Measurements from ENCODE around the gene HRNR. TPM values are rescaled to one million over a fixed set of nuclear protein-coding genes. Genes with fewer than 3 reads are reported as not detected.

HRNR gene
- polyA plus RNA-seq, 4 donors = 0.11 to 1.7 (median 0.52) TPM

Other genes starting within 250 kb of the HRNR start
- gene S100A10, start 230.3 kb downstream of the HRNR start, polyA plus RNA-seq (ENCODE audit: insufficient read length in 4 of 4) = 100 to 1,000 TPM; 194 to 269 (median 233) TPM
- gene S100A11, start 187.2 kb downstream of the HRNR start, polyA plus RNA-seq (ENCODE audit: insufficient read length in 4 of 4) = 100 to 1,000 TPM; 215 to 317 (median 278) TPM
- gene TCHHL1, start 135.1 kb downstream of the HRNR start, polyA plus RNA-seq (ENCODE audit: insufficient read length in 4 of 4) = not detected
- under 1 TPM; 0.05 to 0.08 (median 0.06) TPM for gene TCHH, start 108.7 kb downstream of the HRNR start, polyA plus RNA-seq (ENCODE audit: insufficient read length in 4 of 4)
- gene RPTN, start 65.0 kb downstream of the HRNR start, polyA plus RNA-seq (ENCODE audit: insufficient read length in 4 of 4) = not detected
- 1 to 10 TPM; 2.1 to 3.2 (median 2.9) TPM for gene FLG, start 101.0 kb upstream of the HRNR start, polyA plus RNA-seq (ENCODE audit: insufficient read length in 4 of 4)
- under 1 TPM; 0.04 to 0.35 (median 0.15) TPM for gene FLG2, start 135.8 kb upstream of the HRNR start, polyA plus RNA-seq (ENCODE audit: insufficient read length in 4 of 4)
- not detected for gene CRNN, start 190.1 kb upstream of the HRNR start, polyA plus RNA-seq (ENCODE audit: insufficient read length in 4 of 4)

Measured in left renal cortex interstitium (tissue), 4 donors.